GM12878 (cell line): ENCODE data around the gene HEXB. TPM values are rescaled to one million over a fixed set of nuclear protein-coding genes. Genes with fewer than 3 reads are reported as not detected.

Experiments
- ATAC-seq: fragments of 200-7000 bp; cut with Tn5 transposase; 3 replicates; pipeline ENCODE4 v1.9.1; 2020; ENCODE audit warnings: mild to moderate bottlenecking, moderate library complexity
- BruUV-seq: library from RNA; stranded (reverse); fragments of 400-500 nt; replicated peaks from 2 replicates; lab custom pipeline; 2021; lab: Mats Ljungman, UMichigan
- CTCF ChIA-PET: fragments of 300-600 bp; sonication (Branson Sonifier 250); formaldehyde crosslinking; extraction: SDS; loops from one replicate; lab custom pipeline; 2021; ENCODE audit warnings: inconsistent platforms; lab: Yijun Ruan, JAX
- POLR2A ChIA-PET: fragments of 350-600 bp; formaldehyde crosslinking; extraction: SDS; loops from one replicate; lab custom pipeline; 2021; ENCODE audit warnings: inconsistent platforms; lab: Charles Lee
- RAD21 ChIA-PET: fragments of 300-600 bp; sonication (Branson Sonifier 250); formaldehyde crosslinking; loops from one replicate; lab custom pipeline; 2023; ENCODE audit warnings: antibody characterized with exemption; ENCODE audit not compliant: unreplicated experiment; lab: Charles Lee
- SMC1A ChIA-PET: fragments of 300-600 bp; sonication (Branson Sonifier 250); formaldehyde crosslinking; loops from one replicate; lab custom pipeline; 2023; ENCODE audit not compliant: unreplicated experiment, uncharacterized antibody; lab: Charles Lee
- DNase-seq: peaks from one replicate; pipeline ENCODE4 v3.0.0-alpha.2; 2011; ENCODE audit warnings: low read depth, low spot score
- FAIRE-seq: peaks from 3 replicates; lab custom pipeline; 2011; peaks lifted over from hg19 to GRCh38; lab: Jason Lieb, UNC
- H2AFZ ChIP-seq: 2 replicates; pipeline ENCODE4 v1.6.0; 2011; ENCODE audit warnings: low read depth, low read length, control low read depth; ENCODE audit not compliant: control insufficient read depth
- H3K27ac ChIP-seq: 2 replicates; pipeline ENCODE4 v1.5.1; 2011; ENCODE audit warnings: control low read depth; ENCODE audit not compliant: control insufficient read depth, insufficient read depth
- H3K27me3 ChIP-seq, 2 experiments: replicated peaks in 1 of 2; 2 replicates each; pipeline versions ENCODE4 v1.6.0 to v1.6.1; 2011; ENCODE audit warnings: low read length in 1 of 2; ENCODE audit not compliant: control insufficient read depth in 2 of 2, insufficient read depth in 2 of 2
- H3K36me3 ChIP-seq, 2 experiments: 2 replicates each; pipeline ENCODE4 v1.5.1; 2011; ENCODE audit warnings: low read length in 1 of 2; ENCODE audit not compliant: control insufficient read depth in 2 of 2, insufficient read depth in 2 of 2
- H3K4me1 ChIP-seq: 2 replicates; pipeline ENCODE4 v1.6.1; 2011; ENCODE audit warnings: mild to moderate bottlenecking, low read length, moderate library complexity, mixed read lengths; ENCODE audit not compliant: control insufficient read depth, insufficient read depth
- H3K4me2 ChIP-seq: 2 replicates; pipeline ENCODE4 v1.6.0; 2011; ENCODE audit warnings: control low read depth; ENCODE audit not compliant: control insufficient read depth, insufficient read depth
- H3K4me3 ChIP-seq: fragments of 200-600 bp; sonication (generic); 2 replicates; pipeline ENCODE4 v1.5.1; 2016
- H3K79me2 ChIP-seq: 2 replicates; pipeline ENCODE4 v1.6.0; 2011; ENCODE audit warnings: low read length; ENCODE audit not compliant: control insufficient read depth, insufficient read depth
- H3K9ac ChIP-seq: 2 replicates; pipeline ENCODE4 v1.8.0; 2011; ENCODE audit warnings: low read length, control low read depth, mixed read lengths; ENCODE audit not compliant: control insufficient read depth, insufficient read depth
- H3K9me3 ChIP-seq: replicated peaks from 3 replicates; pipeline ENCODE4 v1.5.1; 2011; ENCODE audit warnings: mild to moderate bottlenecking, low read length; ENCODE audit not compliant: control insufficient read depth, insufficient read depth
- H4K20me1 ChIP-seq: 2 replicates; pipeline ENCODE4 v1.6.0; 2011; ENCODE audit not compliant: control insufficient read depth, insufficient read depth
- CBX3 ChIP-seq: fragments of 200-600 bp; sonication (generic); IDR thresholded peaks from 2 replicates; pipeline ENCODE4 v1.6.1; 2016; ENCODE audit warnings: low read depth, borderline replicate concordance
- CHD2 ChIP-seq: IDR thresholded peaks from 2 replicates; pipeline ENCODE4 v1.6.1; 2011; ENCODE audit warnings: low read depth, low read length, improper control_type of control experiment, borderline replicate concordance
- KAT2A ChIP-seq: conservative IDR thresholded peaks from 2 replicates; pipeline ENCODE4 v1.6.1; 2011; ENCODE audit warnings: low read depth, low read length; ENCODE audit not compliant: control insufficient read depth
- MTA3 ChIP-seq: IDR thresholded peaks from 2 replicates; pipeline ENCODE4 v1.6.1; 2012; ENCODE audit warnings: low read length, inconsistent platforms, borderline replicate concordance
- NR2C2 ChIP-seq: IDR thresholded peaks from 2 replicates; pipeline ENCODE4 v1.6.1; 2011; ENCODE audit warnings: borderline replicate concordance, low read depth; ENCODE audit not compliant: control insufficient read depth, insufficient read length
- NRF1 ChIP-seq: conservative IDR thresholded peaks from 2 replicates; pipeline ENCODE4 v1.6.1; 2011; ENCODE audit warnings: mild to moderate bottlenecking, low read depth, low read length, improper control_type of control experiment
- POLR2AphosphoS5 ChIP-seq: IDR thresholded peaks from 2 replicates; pipeline ENCODE4 v1.6.1; 2011; ENCODE audit warnings: mild to moderate bottlenecking, low read length, inconsistent platforms
- STAT1 ChIP-seq: fragments of 450-650 bp; conservative IDR thresholded peaks from 2 replicates; pipeline ENCODE4 v1.6.1; 2014; ENCODE audit warnings: antibody characterized with exemption, mild to moderate bottlenecking
- TCF7 ChIP-seq: IDR thresholded peaks from 2 replicates; pipeline ENCODE4 v1.6.1; 2014; ENCODE audit warnings: antibody characterized with exemption, borderline replicate concordance
- WRNIP1 ChIP-seq: IDR thresholded peaks from 2 replicates; pipeline ENCODE4 v1.6.1; 2011; ENCODE audit warnings: low read depth, low read length, improper control_type of control experiment, borderline replicate concordance
- ZBED1 ChIP-seq: IDR thresholded peaks from 2 replicates; pipeline ENCODE4 v1.6.1; 2016; ENCODE audit warnings: borderline replicate concordance
- ZNF24 ChIP-seq: fragments of 450-650 bp; IDR thresholded peaks from 2 replicates; pipeline ENCODE4 v1.6.1; 2017; ENCODE audit warnings: antibody characterized with exemption, mild to moderate bottlenecking
- WGBS: methylation state at CpG from one replicate; pipeline ENCODE4 v1.1.6; 2016; ENCODE audit warnings: low lambda C conversion rate; ENCODE audit not compliant: insufficient replicate concordance, insufficient coverage; ENCODE audit errors: missing lambda C conversion rate; 5-methylcytosine and 5-hydroxymethylcytosine counted together
- in situ Hi-C: fragments of 300-500 bp; cut with MboI; formaldehyde crosslinking; loops from 9 replicates; pipeline ENCODE4 v1.14.3; 2018; ENCODE audit warnings: mixed read lengths
- intact Hi-C: fragments of 100-400 bp; cut with micrococcal nuclease; formaldehyde crosslinking; loops from one replicate; pipeline ENCODE4 v1.14.2; 2022; ENCODE audit not compliant: unreplicated experiment
- polyA plus RNA-seq, 11 experiments: library from polyadenylated mRNA; depleted of rRNA in 4 of 11; unstranded in 6 of 11; stranded (reverse) in 5 of 11; fragments of >200 nt; fragmentation: Nextera tagmentation in 4 of 11; fragmentation: Illumina TruSeq in 1 of 11; extraction: Ambion mirVana in 4 of 11; extraction: Trizol in 1 of 11; gene quantifications; 1 replicate in 1 of 11; 2 replicates in 10 of 11; pipeline versions ENCODE4 v1.2.1 to v1.2.3, GENCODE V29; 2011 to 2016; ENCODE audit warnings: inconsistent platforms in 2 of 11, missing spikeins in 2 of 11, low read depth in 1 of 11
- total RNA-seq, 4 experiments: library from RNA; depleted of rRNA in 3 of 4; stranded (reverse); fragments of >200 nt in 3 of 4; fragmentation: Illumina TruSeq in 1 of 4; extraction: Trizol in 1 of 4; gene quantifications; 2 replicates each; pipeline versions ENCODE4 v1.2.1 to v1.2.3, GENCODE V29; 2013 to 2021
- TF ChIP-seq, protein P1 (sequence below): fragments of 450-650 bp; formaldehyde crosslinking; IDR thresholded peaks from 2 replicates; pipeline ENCODE4 v1.5.0; 2022; ENCODE audit warnings: mild to moderate bottlenecking, missing genetic modification characterization
- TF ChIP-seq, protein P2 (sequence below): IDR thresholded peaks from 2 replicates; pipeline ENCODE4 v1.6.1; 2011; ENCODE audit warnings: borderline replicate concordance, low read depth, mild to moderate bottlenecking, moderate library complexity, low read length; ENCODE audit not compliant: insufficient read depth, poor library complexity, severe bottlenecking
- TF ChIP-seq, protein P3 (sequence below): fragments of 450-650 bp; formaldehyde crosslinking; IDR thresholded peaks from 2 replicates; pipeline ENCODE4 v1.4.0; 2022; ENCODE audit warnings: mild to moderate bottlenecking, moderate library complexity

Gene HEXB
- total and polyA plus RNA-seq, 10 of the 15 experiments (the other 5 are each of a cell fraction or from before 2014, with no cell fraction given) = 13.5 to 76.0 (median 42.6) TPM

DNA sequence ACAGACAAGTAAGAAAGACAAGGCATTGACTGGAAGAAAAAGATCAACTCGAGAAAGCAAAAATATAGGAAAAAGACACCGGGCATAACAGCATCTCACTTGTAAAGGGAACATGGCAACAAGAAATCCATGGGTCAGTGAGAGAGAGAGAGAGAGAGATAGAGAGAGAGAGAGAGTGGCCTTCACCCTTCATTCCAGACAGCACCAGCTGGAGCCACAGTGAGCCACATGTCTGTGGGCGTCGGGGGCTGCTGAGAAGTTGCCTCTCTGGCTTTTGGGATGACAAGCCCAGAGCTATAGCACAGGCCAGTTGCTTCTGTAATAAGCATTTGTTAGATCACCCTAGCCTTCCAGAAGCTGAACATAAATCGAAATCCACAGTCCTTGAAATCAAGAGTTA, 24.2 kb upstream of the HEXB start:
- SMC1A ChIA-PET = interaction anchor here (1.8 kb wide), 1 partner anchor 759 kb away, joined by 6 read pairs; no protein-coding TSS in a partner anchor
- in situ Hi-C loops = no loop called here
- TF ChIP-seq CBX3 = no peak
- TF ChIP-seq, protein P1, sequence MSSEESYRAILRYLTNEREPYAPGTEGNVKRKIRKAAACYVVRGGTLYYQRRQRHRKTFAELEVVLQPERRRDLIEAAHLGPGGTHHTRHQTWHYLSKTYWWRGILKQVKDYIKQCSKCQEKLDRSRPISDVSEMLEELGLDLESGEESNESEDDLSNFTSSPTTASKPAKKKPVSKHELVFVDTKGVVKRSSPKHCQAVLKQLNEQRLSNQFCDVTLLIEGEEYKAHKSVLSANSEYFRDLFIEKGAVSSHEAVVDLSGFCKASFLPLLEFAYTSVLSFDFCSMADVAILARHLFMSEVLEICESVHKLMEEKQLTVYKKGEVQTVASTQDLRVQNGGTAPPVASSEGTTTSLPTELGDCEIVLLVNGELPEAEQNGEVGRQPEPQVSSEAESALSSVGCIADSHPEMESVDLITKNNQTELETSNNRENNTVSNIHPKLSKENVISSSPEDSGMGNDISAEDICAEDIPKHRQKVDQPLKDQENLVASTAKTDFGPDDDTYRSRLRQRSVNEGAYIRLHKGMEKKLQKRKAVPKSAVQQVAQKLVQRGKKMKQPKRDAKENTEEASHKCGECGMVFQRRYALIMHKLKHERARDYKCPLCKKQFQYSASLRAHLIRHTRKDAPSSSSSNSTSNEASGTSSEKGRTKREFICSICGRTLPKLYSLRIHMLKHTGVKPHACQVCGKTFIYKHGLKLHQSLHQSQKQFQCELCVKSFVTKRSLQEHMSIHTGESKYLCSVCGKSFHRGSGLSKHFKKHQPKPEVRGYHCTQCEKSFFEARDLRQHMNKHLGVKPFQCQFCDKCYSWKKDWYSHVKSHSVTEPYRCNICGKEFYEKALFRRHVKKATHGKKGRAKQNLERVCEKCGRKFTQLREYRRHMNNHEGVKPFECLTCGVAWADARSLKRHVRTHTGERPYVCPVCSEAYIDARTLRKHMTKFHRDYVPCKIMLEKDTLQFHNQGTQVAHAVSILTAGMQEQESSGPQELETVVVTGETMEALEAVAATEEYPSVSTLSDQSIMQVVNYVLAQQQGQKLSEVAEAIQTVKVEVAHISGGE (CRISPR knock-in tag) = no peak
- TF ChIP-seq TCF7 = no peak
- no peak for TF ChIP-seq STAT1
- TF ChIP-seq NR2C2 = no peak
- no peak for TF ChIP-seq CHD2
- TF ChIP-seq NRF1 = no peak
- TF ChIP-seq, protein P2, sequence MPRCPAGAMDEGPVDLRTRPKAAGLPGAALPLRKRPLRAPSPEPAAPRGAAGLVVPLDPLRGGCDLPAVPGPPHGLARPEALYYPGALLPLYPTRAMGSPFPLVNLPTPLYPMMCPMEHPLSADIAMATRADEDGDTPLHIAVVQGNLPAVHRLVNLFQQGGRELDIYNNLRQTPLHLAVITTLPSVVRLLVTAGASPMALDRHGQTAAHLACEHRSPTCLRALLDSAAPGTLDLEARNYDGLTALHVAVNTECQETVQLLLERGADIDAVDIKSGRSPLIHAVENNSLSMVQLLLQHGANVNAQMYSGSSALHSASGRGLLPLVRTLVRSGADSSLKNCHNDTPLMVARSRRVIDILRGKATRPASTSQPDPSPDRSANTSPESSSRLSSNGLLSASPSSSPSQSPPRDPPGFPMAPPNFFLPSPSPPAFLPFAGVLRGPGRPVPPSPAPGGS = no peak
- no peak for TF ChIP-seq ZNF24
- TF ChIP-seq, protein P3, sequence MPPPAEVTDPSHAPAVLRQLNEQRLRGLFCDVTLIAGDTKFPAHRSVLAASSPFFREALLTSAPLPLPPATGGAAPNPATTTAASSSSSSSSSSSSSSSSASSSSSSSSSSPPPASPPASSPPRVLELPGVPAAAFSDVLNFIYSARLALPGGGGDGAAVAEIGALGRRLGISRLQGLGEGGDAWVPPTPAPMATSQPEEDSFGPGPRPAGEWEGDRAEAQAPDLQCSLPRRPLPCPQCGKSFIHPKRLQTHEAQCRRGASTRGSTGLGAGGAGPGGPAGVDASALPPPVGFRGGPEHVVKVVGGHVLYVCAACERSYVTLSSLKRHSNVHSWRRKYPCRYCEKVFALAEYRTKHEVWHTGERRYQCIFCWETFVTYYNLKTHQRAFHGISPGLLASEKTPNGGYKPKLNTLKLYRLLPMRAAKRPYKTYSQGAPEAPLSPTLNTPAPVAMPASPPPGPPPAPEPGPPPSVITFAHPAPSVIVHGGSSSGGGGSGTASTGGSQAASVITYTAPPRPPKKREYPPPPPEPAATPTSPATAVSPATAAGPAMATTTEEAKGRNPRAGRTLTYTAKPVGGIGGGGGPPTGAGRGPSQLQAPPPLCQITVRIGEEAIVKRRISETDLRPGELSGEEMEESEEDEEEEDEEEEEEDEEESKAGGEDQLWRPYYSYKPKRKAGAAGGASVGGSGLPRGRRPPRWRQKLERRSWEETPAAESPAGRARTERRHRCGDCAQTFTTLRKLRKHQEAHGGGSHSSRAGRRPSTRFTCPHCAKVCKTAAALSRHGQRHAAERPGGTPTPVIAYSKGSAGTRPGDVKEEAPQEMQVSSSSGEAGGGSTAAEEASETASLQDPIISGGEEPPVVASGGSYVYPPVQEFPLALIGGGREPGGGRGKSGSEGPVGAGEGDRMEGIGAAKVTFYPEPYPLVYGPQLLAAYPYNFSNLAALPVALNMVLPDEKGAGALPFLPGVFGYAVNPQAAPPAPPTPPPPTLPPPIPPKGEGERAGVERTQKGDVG (CRISPR knock-in tag) = no peak
- TF ChIP-seq ZBED1 = no peak
- no peak for TF ChIP-seq POLR2AphosphoS5
- no peak for TF ChIP-seq MTA3
- no peak for TF ChIP-seq WRNIP1
- no peak for TF ChIP-seq KAT2A

More for the DNA sequence above, 24.2 kb upstream of the HEXB start:
- ChIA-PET POLR2A (no interaction called here), RAD21 (no interaction called here), CTCF (interaction anchor here (4.0 kb wide), 1 partner anchor 11 kb away, joined by 10 read pairs; no protein-coding TSS in a partner anchor)
- Histone ChIP-seq H3K36me3 (no peaks in the 10 kb centered on the region), H3K27ac (no peak overlapping the region), H3K9me3 (no peaks in the 10 kb centered on the region), H3K4me1 (no peaks in the 10 kb centered on the region), H3K27me3 (peaks cover 0 to 2% of the 10 kb centered on the region in 2 experiments; a peak in 3 of 4 replicates), H3K79me2 (no peaks in the 10 kb centered on the region), H3K4me2 (no peak overlapping the region), H3K9ac (no peak overlapping the region), H3K4me3 (no peak overlapping the region), H2AFZ (no peak overlapping the region), H4K20me1 (no peaks in the 10 kb centered on the region)
- no peak for DNase-seq
- 52% methylated on average over 5 of the region's 5 CpGs for WGBS
- intact Hi-C loops = no loop called here
- no peak for ATAC-seq
- FAIRE-seq = no peak
- BruUV-seq = no TSS peak
